WERI-Rb-1 (cell line): Measurements from ENCODE around the gene TMEM132D.

Source experiments
- DNase-seq: peaks from one replicate; pipeline ENCODE4 v3.0.0-alpha.2; 2020
- H3K27ac ChIP-seq: fragments of 250-450 bp; sonication (Bioruptor Pico); 2 replicates; pipeline ENCODE4 v1.5.1; 2020; ENCODE audit warnings: mild to moderate bottlenecking, moderate library complexity
- H3K27me3 ChIP-seq: fragments of 250-450 bp; sonication (Bioruptor Pico); 2 replicates; pipeline ENCODE4 v1.5.1; 2021; ENCODE audit warnings: mild to moderate bottlenecking, low read depth, moderate library complexity; ENCODE audit not compliant: insufficient read depth, severe bottlenecking
- H3K36me3 ChIP-seq: fragments of 250-450 bp; sonication (Bioruptor Pico); 2 replicates; pipeline ENCODE4 v1.5.1; 2020; ENCODE audit warnings: mild to moderate bottlenecking, moderate library complexity
- H3K4me3 ChIP-seq: 2 replicates; pipeline ENCODE4 v1.5.1; 2011; ENCODE audit warnings: low read depth, mild to moderate bottlenecking, control low read depth, low read length
- H3K9me3 ChIP-seq: fragments of 250-450 bp; sonication (Bioruptor Pico); 2 replicates; pipeline ENCODE4 v1.5.1; 2021; ENCODE audit warnings: mild to moderate bottlenecking, moderate library complexity; ENCODE audit not compliant: severe bottlenecking
- TF ChIP-seq, protein P1 (sequence below): IDR thresholded peaks from 2 replicates; pipeline ENCODE4 v1.5.1; 2011; ENCODE audit warnings: low read depth, mild to moderate bottlenecking, control low read depth, inconsistent platforms, low read length

TMEM132D gene

DNA sequence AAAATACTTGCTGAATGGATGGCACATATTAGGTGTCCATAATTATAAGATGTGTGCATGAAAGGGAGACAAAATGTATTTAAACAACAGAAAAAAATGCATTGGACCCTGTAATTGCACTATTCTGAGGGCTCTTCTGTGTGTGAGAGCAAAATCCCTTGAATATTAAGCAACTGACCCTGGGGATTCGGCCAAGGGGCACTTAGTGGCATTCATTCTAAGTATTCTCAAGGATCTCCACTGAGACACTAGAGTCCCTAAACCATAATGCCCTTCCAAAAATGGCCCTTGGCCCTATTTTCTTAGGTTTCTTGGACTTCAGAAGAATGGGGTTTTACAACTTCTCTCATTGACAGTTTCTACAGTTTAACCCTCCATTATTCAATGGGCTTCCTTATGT, 662.0 kb downstream of the TMEM132D start:
- DNase-seq, result no peak
- no peaks in the 10 kb centered on the region for H3K27me3 ChIP-seq
- TF ChIP-seq, protein P1, sequence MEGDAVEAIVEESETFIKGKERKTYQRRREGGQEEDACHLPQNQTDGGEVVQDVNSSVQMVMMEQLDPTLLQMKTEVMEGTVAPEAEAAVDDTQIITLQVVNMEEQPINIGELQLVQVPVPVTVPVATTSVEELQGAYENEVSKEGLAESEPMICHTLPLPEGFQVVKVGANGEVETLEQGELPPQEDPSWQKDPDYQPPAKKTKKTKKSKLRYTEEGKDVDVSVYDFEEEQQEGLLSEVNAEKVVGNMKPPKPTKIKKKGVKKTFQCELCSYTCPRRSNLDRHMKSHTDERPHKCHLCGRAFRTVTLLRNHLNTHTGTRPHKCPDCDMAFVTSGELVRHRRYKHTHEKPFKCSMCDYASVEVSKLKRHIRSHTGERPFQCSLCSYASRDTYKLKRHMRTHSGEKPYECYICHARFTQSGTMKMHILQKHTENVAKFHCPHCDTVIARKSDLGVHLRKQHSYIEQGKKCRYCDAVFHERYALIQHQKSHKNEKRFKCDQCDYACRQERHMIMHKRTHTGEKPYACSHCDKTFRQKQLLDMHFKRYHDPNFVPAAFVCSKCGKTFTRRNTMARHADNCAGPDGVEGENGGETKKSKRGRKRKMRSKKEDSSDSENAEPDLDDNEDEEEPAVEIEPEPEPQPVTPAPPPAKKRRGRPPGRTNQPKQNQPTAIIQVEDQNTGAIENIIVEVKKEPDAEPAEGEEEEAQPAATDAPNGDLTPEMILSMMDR, result no peak
- H3K27ac ChIP-seq, result no peak overlapping the region
- no peaks in the 10 kb centered on the region for H3K9me3 ChIP-seq
- no peak overlapping the region for H3K4me3 ChIP-seq
- no peaks in the 10 kb centered on the region for H3K36me3 ChIP-seq

DNA sequence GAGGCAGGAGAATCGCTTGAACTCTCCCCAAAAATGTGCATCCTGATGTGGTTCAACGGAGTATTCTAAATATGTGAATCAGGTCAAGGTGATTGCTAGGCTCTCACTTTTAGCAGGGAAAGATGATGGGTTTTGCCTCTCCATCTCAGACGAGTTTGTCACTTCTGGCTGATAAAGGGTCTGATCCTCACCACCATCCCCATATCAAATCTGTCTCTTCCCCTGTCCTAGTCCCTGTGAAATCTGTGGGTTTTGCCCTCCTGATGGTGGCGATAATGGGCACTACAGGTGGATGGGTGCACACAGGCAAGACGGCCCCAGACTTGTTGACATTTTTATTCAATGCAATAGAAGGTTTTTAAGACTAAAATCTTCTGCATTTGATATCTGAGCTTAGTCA, 665.9 kb downstream of the TMEM132D start:
- DNase-seq, result no peak
- no peaks in the 10 kb centered on the region for H3K36me3 ChIP-seq
- no peak overlapping the region for H3K27ac ChIP-seq
- H3K4me3 ChIP-seq, result no peak overlapping the region
- no peaks in the 10 kb centered on the region for H3K27me3 ChIP-seq
- TF ChIP-seq, protein P1, result no peak
- no peaks in the 10 kb centered on the region for H3K9me3 ChIP-seq

DNA sequence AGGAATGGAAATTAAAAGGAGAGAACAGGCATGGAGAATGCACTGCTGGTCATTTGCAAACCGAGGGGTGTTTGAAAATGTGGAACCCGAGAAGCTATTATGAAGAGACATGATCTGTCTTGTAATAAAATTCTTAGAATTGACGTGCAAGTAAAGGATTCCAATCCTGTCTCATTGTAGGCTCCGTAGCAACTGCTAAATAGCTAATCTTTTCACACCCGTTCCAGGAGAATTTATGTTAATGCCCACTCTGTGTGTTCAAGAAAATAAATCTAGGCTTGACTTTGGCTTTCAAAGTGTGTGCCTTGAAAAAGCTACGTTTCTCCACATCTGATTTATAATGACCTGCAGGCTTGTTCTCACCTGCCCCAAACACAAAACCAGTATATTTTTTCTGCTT, 669.6 kb downstream of the TMEM132D start:
- H3K27me3 ChIP-seq, result no peaks in the 10 kb centered on the region
- H3K9me3 ChIP-seq, result no peaks in the 10 kb centered on the region
- no peak overlapping the region for H3K4me3 ChIP-seq
- no peak for DNase-seq
- no peaks in the 10 kb centered on the region for H3K36me3 ChIP-seq
- no peak overlapping the region for H3K27ac ChIP-seq
- TF ChIP-seq, protein P1, result no peak

DNA sequence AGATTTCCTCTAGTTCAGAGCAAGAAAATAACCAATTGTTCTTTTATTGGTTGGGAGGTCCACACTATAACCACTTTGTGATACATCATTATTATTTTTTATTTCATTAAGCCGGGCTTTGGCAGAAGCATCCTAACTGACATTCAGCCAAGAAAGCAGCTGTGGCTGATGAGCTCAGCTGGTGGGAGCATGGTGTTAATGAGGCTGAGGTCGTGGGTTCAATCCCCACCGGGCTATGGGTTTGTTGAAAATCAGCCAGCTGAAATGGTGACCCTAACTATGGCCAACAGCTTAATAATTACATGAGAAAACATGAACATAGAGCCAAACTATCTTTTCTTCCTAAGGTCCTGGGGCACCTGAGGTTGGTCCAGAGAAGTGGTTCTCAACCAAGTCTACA, 672.3 kb downstream of the TMEM132D start:
- Histone ChIP-seq H3K27ac (no peak overlapping the region), H3K4me3 (no peak overlapping the region), H3K36me3 (no peaks in the 10 kb centered on the region), H3K27me3 (no peaks in the 10 kb centered on the region), H3K9me3 (no peaks in the 10 kb centered on the region)
- no peak for DNase-seq
- TF ChIP-seq, protein P1, result no peak

DNA sequence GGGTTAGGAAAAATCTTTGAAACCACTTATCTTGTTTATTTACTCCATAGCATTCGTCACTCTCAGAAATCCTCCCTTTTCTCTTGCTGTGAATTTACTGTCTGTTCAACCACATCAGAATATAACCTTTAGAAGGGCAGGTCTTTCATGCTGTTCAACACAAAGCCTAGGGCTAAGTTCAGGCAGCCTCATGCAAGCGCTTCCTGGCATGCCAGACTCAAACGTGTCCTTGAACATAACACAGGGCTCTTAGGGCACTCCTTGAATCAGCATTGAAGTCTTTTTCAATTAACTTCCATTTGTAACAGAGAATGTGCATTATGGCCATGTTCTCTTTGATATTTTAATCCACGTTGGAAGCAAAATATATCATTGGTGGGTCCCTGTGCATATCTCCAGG, 672.8 kb downstream of the TMEM132D start:
- TF ChIP-seq, protein P1, result no peak
- H3K27me3 ChIP-seq, result no peaks in the 10 kb centered on the region
- no peaks in the 10 kb centered on the region for H3K9me3 ChIP-seq
- no peak overlapping the region for H3K27ac ChIP-seq
- no peak overlapping the region for H3K4me3 ChIP-seq
- no peak for DNase-seq
- no peaks in the 10 kb centered on the region for H3K36me3 ChIP-seq

DNA sequence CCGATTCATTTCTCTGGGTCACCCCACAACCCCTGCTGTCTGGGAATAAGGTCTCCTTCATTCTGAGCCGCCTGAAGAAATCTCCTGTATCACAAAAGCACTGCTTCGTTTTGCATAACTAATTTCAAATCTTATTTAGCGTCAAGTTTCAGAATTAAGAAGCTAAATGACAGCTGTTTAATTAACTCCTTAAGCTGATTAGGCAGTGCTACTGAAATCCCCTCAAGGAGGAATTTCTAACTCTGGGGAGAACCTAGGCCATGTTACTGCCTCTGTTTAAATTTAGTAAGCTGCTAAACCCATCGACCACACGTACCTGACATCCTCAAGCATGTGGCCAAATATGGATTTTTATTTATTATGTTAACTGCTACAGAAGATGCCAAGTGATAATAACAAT, 677.0 kb downstream of the TMEM132D start:
- DNase-seq, result no peak
- no peaks in the 10 kb centered on the region for H3K36me3 ChIP-seq
- no peak overlapping the region for H3K27ac ChIP-seq
- TF ChIP-seq, protein P1, result no peak
- H3K27me3 ChIP-seq, result no peaks in the 10 kb centered on the region
- no peaks in the 10 kb centered on the region for H3K9me3 ChIP-seq
- no peak overlapping the region for H3K4me3 ChIP-seq
